IMR-90 (cell line): ENCODE data around the gene MAN1C1. TPM values are rescaled to one million over a fixed set of nuclear protein-coding genes. Genes with fewer than 3 reads are reported as not detected.

Experiments used
- ATAC-seq: fragments of 200-7000 bp; cut with Tn5 transposase; 2 replicates; pipeline ENCODE4 v1.9.1; 2020; ENCODE audit warnings: low read depth, mild to moderate bottlenecking, moderate library complexity
- BruUV-seq: library from RNA; stranded (reverse); fragments of 400-500 nt; replicated peaks from 2 replicates; lab custom pipeline; 2021; lab: Mats Ljungman, UMichigan
- CTCF ChIA-PET: fragments of 300-600 bp; formaldehyde crosslinking; extraction: SDS; loops from one replicate; lab custom pipeline; 2021; ENCODE audit warnings: antibody characterized with exemption; lab: Yijun Ruan, JAX
- POLR2A ChIA-PET: fragments of 300-600 bp; sonication (Branson Sonifier 250); formaldehyde crosslinking; loops from one replicate; lab custom pipeline; 2022; ENCODE audit warnings: antibody characterized with exemption; ENCODE audit not compliant: unreplicated experiment; lab: Charles Lee
- DNase-seq: peaks from one replicate; pipeline ENCODE4 v3.0.0; 2013
- H2AFZ ChIP-seq: replicated peaks from 2 replicates; pipeline ENCODE3; 2013; ENCODE audit warnings: low read length, mild to moderate bottlenecking; ENCODE audit not compliant: poor library complexity
- H2AK5ac ChIP-seq: 2 replicates; pipeline ENCODE4 v1.6.1; 2013; ENCODE audit warnings: low read depth, low read length, inconsistent platforms
- H2AK9ac ChIP-seq: replicated peaks from 2 replicates; pipeline ENCODE3; 2013; ENCODE audit warnings: mild to moderate bottlenecking, low read depth, low read length, moderate library complexity; ENCODE audit not compliant: poor library complexity
- H2BK120ac ChIP-seq: 2 replicates; pipeline ENCODE4 v1.6.1; 2013; ENCODE audit warnings: low read depth, low read length, inconsistent platforms
- H2BK15ac ChIP-seq: 3 replicates; pipeline ENCODE4 v1.6.1; 2013; ENCODE audit warnings: low read depth, low read length, inconsistent platforms
- H2BK20ac ChIP-seq: 2 replicates; pipeline ENCODE4 v1.6.1; 2013; ENCODE audit warnings: low read depth, mild to moderate bottlenecking, inconsistent platforms, low read length, moderate library complexity
- H2BK5ac ChIP-seq: 2 replicates; pipeline ENCODE4 v1.6.1; 2013; ENCODE audit warnings: mild to moderate bottlenecking, low read depth, low read length, inconsistent platforms; ENCODE audit not compliant: poor library complexity, severe bottlenecking
- H3K14ac ChIP-seq: replicated peaks from 2 replicates; pipeline ENCODE4 v1.6.1; 2013; ENCODE audit warnings: low read depth, low read length, inconsistent platforms
- H3K18ac ChIP-seq: 2 replicates; pipeline ENCODE4 v1.6.1; 2013; ENCODE audit warnings: low read depth, low read length, control low read depth
- H3K23ac ChIP-seq: 2 replicates; pipeline ENCODE4 v1.6.1; 2013; ENCODE audit warnings: low read depth, low read length, inconsistent platforms
- H3K27ac ChIP-seq: 2 replicates; pipeline ENCODE4 v1.5.1; 2013; ENCODE audit warnings: mild to moderate bottlenecking, control low read depth, low read length; ENCODE audit not compliant: insufficient read depth
- H3K27me3 ChIP-seq: 2 replicates; pipeline ENCODE4 v1.6.1; 2013; ENCODE audit warnings: low read length; ENCODE audit not compliant: control insufficient read depth, insufficient read depth
- H3K36me3 ChIP-seq: 2 replicates; pipeline ENCODE4 v1.6.1; 2013; ENCODE audit warnings: low read length, mixed read lengths; ENCODE audit not compliant: control insufficient read depth, insufficient read depth
- H3K4ac ChIP-seq: 2 replicates; pipeline ENCODE4 v1.6.1; 2013; ENCODE audit warnings: low read depth, low read length, inconsistent platforms
- H3K4me1 ChIP-seq: 2 replicates; pipeline ENCODE4 v1.6.1; 2013; ENCODE audit warnings: low read length, mixed read lengths; ENCODE audit not compliant: control insufficient read depth, insufficient read depth
- H3K4me2 ChIP-seq: 2 replicates; pipeline ENCODE4 v1.6.1; 2013; ENCODE audit warnings: low read depth, mild to moderate bottlenecking, control low read depth, low read length, moderate library complexity
- H3K4me3 ChIP-seq: 2 replicates; pipeline ENCODE4 v1.5.1; 2013; ENCODE audit warnings: low read depth, mild to moderate bottlenecking, control low read depth, low read length, moderate library complexity; ENCODE audit not compliant: insufficient read depth
- H3K56ac ChIP-seq: 2 replicates; pipeline ENCODE4 v1.6.1; 2013; ENCODE audit warnings: low read length, inconsistent platforms; ENCODE audit not compliant: insufficient read depth; ENCODE audit errors: extremely low read depth
- H3K79me1 ChIP-seq, 2 experiments: 2 replicates each; pipeline ENCODE4 v1.6.1; 2013; ENCODE audit warnings: low read length in 2 of 2, inconsistent platforms in 1 of 2, low read depth in 1 of 2
- H3K9ac ChIP-seq: 2 replicates; pipeline ENCODE4 v1.6.1; 2013; ENCODE audit warnings: low read depth, low read length, control low read depth
- H3K9me1 ChIP-seq: 2 replicates; pipeline ENCODE4 v1.6.1; 2013; ENCODE audit warnings: low read length, inconsistent platforms; ENCODE audit not compliant: insufficient read depth
- H3K9me3 ChIP-seq: 2 replicates; pipeline ENCODE4 v1.6.1; 2013; ENCODE audit warnings: low read length; ENCODE audit not compliant: control insufficient read depth, insufficient read depth
- H4K20me1 ChIP-seq: 2 replicates; pipeline ENCODE4 v1.6.1; 2013; ENCODE audit warnings: low read length, inconsistent platforms; ENCODE audit not compliant: insufficient read depth
- H4K5ac ChIP-seq: 2 replicates; pipeline ENCODE4 v1.6.1; 2013; ENCODE audit warnings: mild to moderate bottlenecking, low read depth, low read length, control low read depth
- H4K8ac ChIP-seq, 2 experiments: 2 replicates each; pipeline ENCODE4 v1.6.1; 2013; ENCODE audit warnings: low read depth in 2 of 2, low read length in 2 of 2, control low read depth in 1 of 2, inconsistent platforms in 1 of 2
- H4K91ac ChIP-seq: 2 replicates; pipeline ENCODE4 v1.6.1; 2013; ENCODE audit warnings: low read depth, low read length, inconsistent platforms; ENCODE audit not compliant: insufficient read depth
- CHD1 ChIP-seq: IDR thresholded peaks from 2 replicates; pipeline ENCODE4 v1.6.1; 2012; ENCODE audit warnings: low read depth, low read length, improper control_type of control experiment
- MAFK ChIP-seq: IDR thresholded peaks from 2 replicates; pipeline ENCODE4 v1.6.1; 2012; ENCODE audit warnings: low read depth, low read length, improper control_type of control experiment
- MAZ ChIP-seq: IDR thresholded peaks from 2 replicates; pipeline ENCODE4 v1.6.1; 2012; ENCODE audit warnings: low read depth, mild to moderate bottlenecking, low read length, improper control_type of control experiment, moderate library complexity, borderline replicate concordance
- MXI1 ChIP-seq: IDR thresholded peaks from 2 replicates; pipeline ENCODE4 v1.6.1; 2012; ENCODE audit warnings: low read depth, mild to moderate bottlenecking, low read length, moderate library complexity, borderline replicate concordance
- NFE2L2 ChIP-seq: fragments of 150-350 bp; IDR thresholded peaks from 2 replicates; pipeline ENCODE4 v1.6.1; 2016; ENCODE audit warnings: low read depth, mild to moderate bottlenecking, low read length
- WGBS, 2 experiments: methylation state at CpG; one replicate each; pipeline versions ENCODE4 v1.1.5 to v1.1.7; 2013; ENCODE audit warnings: missing lambda C conversion rate in 2 of 2; ENCODE audit not compliant: insufficient read length in 1 of 2; ENCODE audit errors: extremely low coverage in 2 of 2; 5-methylcytosine and 5-hydroxymethylcytosine counted together
- dilution Hi-C: fragments of 300-500 bp; cut with HindIII; formaldehyde crosslinking; loops from one replicate; pipeline ENCODE4 v1.14.3; 2018; ENCODE audit warnings: low sequenced_read_pairs; ENCODE audit not compliant: unreplicated experiment
- in situ Hi-C: fragments of 300-500 bp; cut with MboI; formaldehyde crosslinking; loops from 3 replicates; pipeline ENCODE4 v1.14.3; 2019; ENCODE audit warnings: low sequenced_read_pairs, inconsistent platforms, mixed read lengths
- intact Hi-C: fragments of 100-400 bp; cut with micrococcal nuclease; formaldehyde crosslinking; loops from 2 replicates; pipeline ENCODE4 v1.10.0; 2022
- polyA plus RNA-seq, 3 experiments: library from polyadenylated mRNA; depleted of rRNA; stranded (reverse); fragments of >200 nt; gene quantifications; 2 replicates each; pipeline ENCODE4 v1.2.3, GENCODE V29; 2012; ENCODE audit warnings: low replicate concordance in 1 of 3
- total RNA-seq: library from RNA; depleted of rRNA; stranded (reverse); fragments of >200 nt; gene quantifications from 2 replicates; pipeline ENCODE4 v1.2.3, GENCODE V29; 2012
- TF ChIP-seq, protein P1 (sequence below): fragments of 150-350 bp; IDR thresholded peaks from 2 replicates; pipeline ENCODE4 v1.6.1; 2017; ENCODE audit warnings: mild to moderate bottlenecking, antibody characterized with exemption, low read length, low read depth
- TF ChIP-seq, protein P2 (sequence below): fragments of 150-350 bp; IDR thresholded peaks from 2 replicates; pipeline ENCODE4 v1.6.1; 2016; ENCODE audit warnings: low read depth, mild to moderate bottlenecking, low read length, moderate library complexity, borderline replicate concordance

The MAN1C1 gene
- total and polyA plus RNA-seq, 2 of the 4 experiments (the other 2 are of a cell fraction), result 3.2 to 11.3 TPM

DNA sequence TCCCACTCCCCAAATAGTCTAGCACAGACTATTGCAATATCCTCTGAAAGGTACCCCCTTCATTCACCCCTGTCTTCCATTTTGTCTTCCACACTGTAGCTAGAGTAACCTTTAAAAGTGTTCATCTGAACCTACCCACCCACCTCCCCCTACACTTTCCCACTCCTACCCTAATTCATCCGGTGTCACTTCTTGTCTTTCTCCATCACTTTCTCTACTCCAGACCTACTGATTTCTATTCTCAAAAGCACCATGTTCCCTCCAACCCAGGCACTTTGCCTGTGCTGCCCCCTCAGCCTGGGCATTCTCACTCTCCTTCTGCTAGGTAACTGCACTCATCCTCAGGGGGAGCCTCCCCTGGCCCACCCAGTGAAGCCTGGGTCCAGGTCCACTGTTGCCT lies 4.7 kb upstream of the MAN1C1 start:
- Histone ChIP-seq H2BK20ac (no peak overlapping the region), H3K27me3 (peaks cover 26% of the 10 kb centered on the region), H4K91ac (no peak overlapping the region), H4K8ac (no peak overlapping the region), H2BK5ac (no peak overlapping the region), H3K4me3 (no peak overlapping the region), H2AK9ac (no peak overlapping the region), H3K9ac (no peak overlapping the region), H3K4me1 (peaks cover 3% of the 10 kb centered on the region; the same call in 1 of the 2 replicates), H2BK120ac (no peak overlapping the region), H4K20me1 (no peaks in the 10 kb centered on the region), H3K9me3 (no peaks in the 10 kb centered on the region), H2AK5ac (no peak overlapping the region), H3K4me2 (no peak overlapping the region), H3K14ac (no peak overlapping the region), H3K9me1 (no peaks in the 10 kb centered on the region), H3K36me3 (no peaks in the 10 kb centered on the region), H3K79me1 (no peaks in the 10 kb centered on the region), H4K5ac (no peak overlapping the region), H2BK15ac (no peak overlapping the region), H3K4ac (no peak overlapping the region), H3K27ac (no peak overlapping the region), H3K56ac (no peak overlapping the region), H2AFZ (no peak overlapping the region), H3K18ac (no peak overlapping the region), H3K23ac (no peak overlapping the region)
- no peak for DNase-seq
- in situ Hi-C loops, result loop anchor here (5.0 kb wide), 1 partner anchor 180 kb away; no protein-coding TSS in a partner anchor
- dilution Hi-C loops, result no loop called here
- ATAC-seq, result no peak
- intact Hi-C loops, result loop anchor here (1.0 kb wide), 1 partner anchor 185 kb away; no protein-coding TSS in a partner anchor
- WGBS, 2 experiments, result 100% methylated on average over 1 of the region's 1 CpG
- no peak for TF ChIP-seq NFE2L2
- TF ChIP-seq MAFK, result no peak
- no peak for TF ChIP-seq MAZ
- TF ChIP-seq, protein P1, sequence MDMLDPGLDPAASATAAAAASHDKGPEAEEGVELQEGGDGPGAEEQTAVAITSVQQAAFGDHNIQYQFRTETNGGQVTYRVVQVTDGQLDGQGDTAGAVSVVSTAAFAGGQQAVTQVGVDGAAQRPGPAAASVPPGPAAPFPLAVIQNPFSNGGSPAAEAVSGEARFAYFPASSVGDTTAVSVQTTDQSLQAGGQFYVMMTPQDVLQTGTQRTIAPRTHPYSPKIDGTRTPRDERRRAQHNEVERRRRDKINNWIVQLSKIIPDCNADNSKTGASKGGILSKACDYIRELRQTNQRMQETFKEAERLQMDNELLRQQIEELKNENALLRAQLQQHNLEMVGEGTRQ, result no peak
- TF ChIP-seq, protein P2, sequence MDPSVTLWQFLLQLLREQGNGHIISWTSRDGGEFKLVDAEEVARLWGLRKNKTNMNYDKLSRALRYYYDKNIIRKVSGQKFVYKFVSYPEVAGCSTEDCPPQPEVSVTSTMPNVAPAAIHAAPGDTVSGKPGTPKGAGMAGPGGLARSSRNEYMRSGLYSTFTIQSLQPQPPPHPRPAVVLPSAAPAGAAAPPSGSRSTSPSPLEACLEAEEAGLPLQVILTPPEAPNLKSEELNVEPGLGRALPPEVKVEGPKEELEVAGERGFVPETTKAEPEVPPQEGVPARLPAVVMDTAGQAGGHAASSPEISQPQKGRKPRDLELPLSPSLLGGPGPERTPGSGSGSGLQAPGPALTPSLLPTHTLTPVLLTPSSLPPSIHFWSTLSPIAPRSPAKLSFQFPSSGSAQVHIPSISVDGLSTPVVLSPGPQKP, result no peak
- TF ChIP-seq CHD1, result no peak
- TF ChIP-seq MXI1, result no peak
- CTCF ChIA-PET, result no interaction called here
- BruUV-seq, result no TSS peak
- POLR2A ChIA-PET, result no interaction called here
